Measurements from ENCODE around the gene ACSF3. TPM values are rescaled to one million over a fixed set of nuclear protein-coding genes. Genes with fewer than 3 reads are reported as not detected.

ACSF3 gene
- total and polyA plus RNA-seq, 2 of the 4 experiments (the other 2 are of a cell fraction): 9.5 to 14.2 TPM

GRCh38 chr16:89063768-89064320 is 29.8 kb upstream of the ACSF3 start:
- no peak overlapping the region for H3K18ac ChIP-seq (ENCODE audit: low read depth, low read length)
- H2BK20ac ChIP-seq (ENCODE audit: low read depth, low read length): no peak overlapping the region
- no peak overlapping the region for H4K8ac ChIP-seq (ENCODE audit: low read depth in 2 of 2, low read length in 2 of 2)
- ChIA-PET POLR2A (ENCODE audit: unreplicated experiment) (no interaction called here), CTCF (no interaction called here)
- in situ Hi-C loops (cut with MboI; ENCODE audit: low sequenced_read_pairs) (no loop called here), intact Hi-C loops (cut with micrococcal nuclease) (no loop called here), dilution Hi-C loops (cut with HindIII; ENCODE audit: low sequenced_read_pairs, unreplicated experiment) (no loop called here)
- no peak overlapping the region for H3K14ac ChIP-seq (replicated peaks; ENCODE audit: low read depth, low read length)
- no peak overlapping the region for H2AK9ac ChIP-seq (replicated peaks; ENCODE audit: low read depth, low read length, poor library complexity)
- H2AK5ac ChIP-seq (ENCODE audit: low read depth, low read length): no peak overlapping the region
- no peak overlapping the region for H3K23ac ChIP-seq (ENCODE audit: low read depth, low read length)
- DNase-seq (no peak), ATAC-seq (ENCODE audit: low read depth) (no peak)
- H3K36me3 ChIP-seq (ENCODE audit: control insufficient read depth, insufficient read depth, low read length): no peaks in the 10 kb centered on the region
- no peak overlapping the region for H2BK120ac ChIP-seq (ENCODE audit: low read depth, low read length)
- H3K4me1 ChIP-seq (ENCODE audit: control insufficient read depth, insufficient read depth, low read length): no peaks in the 10 kb centered on the region
- H3K4me3 ChIP-seq (ENCODE audit: insufficient read depth, low read depth, low read length): no peak overlapping the region
- H3K9me1 ChIP-seq (ENCODE audit: insufficient read depth, low read length): no peaks in the 10 kb centered on the region
- no peaks in the 10 kb centered on the region for H3K9me3 ChIP-seq (ENCODE audit: control insufficient read depth, insufficient read depth, low read length)
- H2AFZ ChIP-seq (replicated peaks; ENCODE audit: low read length, poor library complexity): no peak overlapping the region
- H2BK5ac ChIP-seq (ENCODE audit: low read depth, low read length, poor library complexity, severe bottlenecking): no peak overlapping the region
- H4K5ac ChIP-seq (ENCODE audit: low read depth, low read length): no peak overlapping the region
- H4K20me1 ChIP-seq (ENCODE audit: insufficient read depth, low read length): no peaks in the 10 kb centered on the region
- H3K56ac ChIP-seq (ENCODE audit: extremely low read depth, insufficient read depth, low read length): no peak overlapping the region
- H3K79me1 ChIP-seq (ENCODE audit: low read depth in 1 of 2, low read length in 2 of 2): no peaks in the 10 kb centered on the region
- H3K4ac ChIP-seq (ENCODE audit: low read depth, low read length): no peak overlapping the region
- WGBS, 2 experiments (ENCODE audit: extremely low coverage in 2 of 2, insufficient read length in 1 of 2): no CpG with 5 or more reads among the region's 17 CpGs
- H3K27ac ChIP-seq (ENCODE audit: insufficient read depth, low read length): no peak overlapping the region
- H3K4me2 ChIP-seq (ENCODE audit: low read depth, low read length): no peak overlapping the region
- H4K91ac ChIP-seq (ENCODE audit: insufficient read depth, low read depth, low read length): no peak overlapping the region
- peaks cover 43% of the 10 kb centered on the region for H3K27me3 ChIP-seq (ENCODE audit: control insufficient read depth, insufficient read depth, low read length)
- H3K9ac ChIP-seq (ENCODE audit: low read depth, low read length): no peak overlapping the region
- no peak overlapping the region for H2BK15ac ChIP-seq (ENCODE audit: low read depth, low read length)
- TF ChIP-seq RAD21 (IDR thresholded peaks at IDR 0.05; ENCODE audit: low read length) (no peak), CEBPB (IDR thresholded peaks at IDR 0.05; ENCODE audit: low read depth, low read length) (no peak), BHLHE40 (IDR thresholded peaks at IDR 0.05; ENCODE audit: low read depth, low read length) (no peak), USF2 (IDR thresholded peaks at IDR 0.05; ENCODE audit: low read depth, low read length) (no peak), MXI1 (IDR thresholded peaks at IDR 0.05; ENCODE audit: borderline replicate concordance, low read depth, low read length) (no peak), ELK1 (IDR thresholded peaks at IDR 0.05; ENCODE audit: borderline replicate concordance, low read depth, low read length) (no peak), RFX5 (IDR thresholded peaks at IDR 0.05; ENCODE audit: low read depth, low read length) (no peak), RCOR1 (IDR thresholded peaks at IDR 0.05; ENCODE audit: insufficient replicate concordance, low read length) (no peak), NFE2L2 (IDR thresholded peaks at IDR 0.05; ENCODE audit: low read depth, low read length) (no peak), CTCF (conservative IDR thresholded peaks at IDR 0.05; ENCODE audit: low read depth, low read length) (no peak), FOS (IDR thresholded peaks at IDR 0.05; ENCODE audit: low read depth, low read length) (no peak), POLR2A (IDR thresholded peaks at IDR 0.05; ENCODE audit: low read depth, low read length) (no peak), MAFK (IDR thresholded peaks at IDR 0.05; ENCODE audit: low read depth, low read length) (no peak), MAZ (IDR thresholded peaks at IDR 0.05; ENCODE audit: borderline replicate concordance, low read depth, low read length) (no peak), SMC3 (IDR thresholded peaks at IDR 0.05; ENCODE audit: low read depth, low read length) (no peak), CHD1 (IDR thresholded peaks at IDR 0.05; ENCODE audit: low read depth, low read length) (no peak)
- no TSS peak for BruUV-seq (replicated peaks)
